ENCODE data around the gene NUP42.

DNA sequence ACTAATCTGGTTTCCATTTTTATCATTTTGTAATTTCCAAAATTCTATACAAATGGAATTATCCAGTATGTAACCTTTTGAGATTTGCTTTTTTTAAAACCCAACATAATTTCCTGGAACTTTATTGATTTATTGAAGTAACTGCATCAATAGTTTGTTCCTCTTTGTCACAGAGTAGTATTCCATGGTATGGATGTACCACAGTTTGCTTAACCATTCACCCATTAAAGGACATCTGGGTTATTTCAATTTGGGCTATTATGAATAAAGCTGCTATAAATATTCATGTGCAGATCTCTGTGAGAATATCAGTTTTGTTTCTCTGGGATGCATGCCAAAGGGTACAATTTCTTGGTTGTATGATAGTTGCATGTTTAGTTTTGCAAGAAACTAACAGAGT, 67.6 kb downstream of the NUP42 start:
- TF ChIP-seq, protein P1, sequence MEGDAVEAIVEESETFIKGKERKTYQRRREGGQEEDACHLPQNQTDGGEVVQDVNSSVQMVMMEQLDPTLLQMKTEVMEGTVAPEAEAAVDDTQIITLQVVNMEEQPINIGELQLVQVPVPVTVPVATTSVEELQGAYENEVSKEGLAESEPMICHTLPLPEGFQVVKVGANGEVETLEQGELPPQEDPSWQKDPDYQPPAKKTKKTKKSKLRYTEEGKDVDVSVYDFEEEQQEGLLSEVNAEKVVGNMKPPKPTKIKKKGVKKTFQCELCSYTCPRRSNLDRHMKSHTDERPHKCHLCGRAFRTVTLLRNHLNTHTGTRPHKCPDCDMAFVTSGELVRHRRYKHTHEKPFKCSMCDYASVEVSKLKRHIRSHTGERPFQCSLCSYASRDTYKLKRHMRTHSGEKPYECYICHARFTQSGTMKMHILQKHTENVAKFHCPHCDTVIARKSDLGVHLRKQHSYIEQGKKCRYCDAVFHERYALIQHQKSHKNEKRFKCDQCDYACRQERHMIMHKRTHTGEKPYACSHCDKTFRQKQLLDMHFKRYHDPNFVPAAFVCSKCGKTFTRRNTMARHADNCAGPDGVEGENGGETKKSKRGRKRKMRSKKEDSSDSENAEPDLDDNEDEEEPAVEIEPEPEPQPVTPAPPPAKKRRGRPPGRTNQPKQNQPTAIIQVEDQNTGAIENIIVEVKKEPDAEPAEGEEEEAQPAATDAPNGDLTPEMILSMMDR (conservative IDR thresholded peaks at IDR 0.05 in 1 of 2, IDR thresholded peaks at IDR 0.05 in 1 of 2; ENCODE audit: low read depth in 1 of 2, low read length in 2 of 2): no peak
- TF ChIP-seq EZH2 (IDR thresholded peaks at IDR 0.05; ENCODE audit: low read length, missing control alignments): no peak

Data from fibroblast of lung (primary cell).